ENCODE measurements around the gene SEMA6B. TPM values are rescaled to one million over a fixed set of nuclear protein-coding genes. Genes with fewer than 3 reads are reported as not detected.

The SEMA6B gene
- 38.4 and 38.7 TPM in 2 replicates for total RNA-seq (2021)
- long read RNA-seq, partial matches to known transcripts = 0 of 2 reads
- long read RNA-seq, other reads (novel, unspliced or antisense) = 2 of 2 reads

- Mint-ChIP-seq H3K27ac (peak within 1 kb of the TSS in 1 of 3 experiments; percentile 52; a peak in 2 of 7 replicates), H3K36me3 (ENCODE audit: insufficient read depth in 1 of 3, low read depth in 3 of 3) (peaks cover 10 to 16% (median 11%) of the 10 kb centered on the region in 3 experiments), H3K27me3 (ENCODE audit: low read depth) (peaks cover 2% of the 10 kb centered on the region; the same call in 1 of the 2 replicates), H3K4me1 (peaks cover 9 to 18% of the 10 kb centered on the region in 2 experiments), H3K4me3 (no peak within 1 kb of the TSS), H3K9me3 (no peaks in the 10 kb centered on the region)
- H3K79me1 ChIP-seq (ENCODE audit: insufficient read depth, low read depth, low read length, poor library complexity, severe bottlenecking) = no peaks in the 10 kb centered on the region
- no peak within 1 kb of the TSS for H2BK120ac ChIP-seq (ENCODE audit: low read depth, low read length, poor library complexity, severe bottlenecking)
- H4K5ac ChIP-seq (ENCODE audit: insufficient read length, low read depth, low read length) = no peak within 1 kb of the TSS
- H3K4me2 ChIP-seq (ENCODE audit: insufficient read depth, insufficient read length, low read length) = no peak within 1 kb of the TSS
- WGBS (ENCODE audit: extremely low coverage, insufficient read length, low lambda C conversion rate) = no CpG with 5 or more reads among the region's 13 CpGs
- no peaks in the 10 kb centered on the region for H3K79me2 ChIP-seq (ENCODE audit: insufficient read depth, low read length)
- H3K23ac ChIP-seq (ENCODE audit: insufficient read length, low read depth, low read length) = no peak within 1 kb of the TSS
- H3K18ac ChIP-seq (ENCODE audit: insufficient read length, low read depth, low read length) = no peak within 1 kb of the TSS
- H2BK15ac ChIP-seq (ENCODE audit: low read depth, low read length) = no peak within 1 kb of the TSS
- no peak within 1 kb of the TSS for H3K4ac ChIP-seq (ENCODE audit: low read depth, low read length)
- H3K56ac ChIP-seq (ENCODE audit: insufficient read length, low read depth, low read length) = no peak within 1 kb of the TSS
- no peak within 1 kb of the TSS for H3T11ph ChIP-seq (ENCODE audit: low read length)
- TF ChIP-seq CTCF (conservative IDR thresholded peaks at IDR 0.05) = no peak
- H4K8ac ChIP-seq (replicated peaks; ENCODE audit: insufficient read length, low read depth, low read length) = no peak within 1 kb of the TSS
- H3K9ac ChIP-seq (ENCODE audit: extremely low read depth, insufficient read length, low read length) = no peak within 1 kb of the TSS
- DNase-seq = no peak
- no peak within 1 kb of the TSS for H2AFZ ChIP-seq (ENCODE audit: low read length)
- no peak within 1 kb of the TSS for H2AK5ac ChIP-seq (ENCODE audit: insufficient read length, low read length)
- H2BK5ac ChIP-seq (ENCODE audit: insufficient read length, low read length) = no peak within 1 kb of the TSS
- H2BK20ac ChIP-seq (ENCODE audit: low read depth, low read length, poor library complexity, severe bottlenecking) = no peak within 1 kb of the TSS
- H3K14ac ChIP-seq (ENCODE audit: insufficient read depth, low read length) = no peak within 1 kb of the TSS
- no peaks in the 10 kb centered on the region for H3K9me3 ChIP-seq (ENCODE audit: control insufficient read depth, low read depth, low read length)
- no peaks in the 10 kb centered on the region for H3K27me3 ChIP-seq (ENCODE audit: insufficient read depth, low read length)
- no peak within 1 kb of the TSS for H4K91ac ChIP-seq (ENCODE audit: insufficient read length, low read depth, low read length)
- H4K20me1 ChIP-seq (ENCODE audit: control insufficient read depth, insufficient read depth, insufficient read length) = peaks cover 6% of the 10 kb centered on the region
- H3K4me1 ChIP-seq (ENCODE audit: insufficient read depth, low read length) = no peaks in the 10 kb centered on the region; the same call in 1 of the 2 replicates
- no peak within 1 kb of the TSS for H3K27ac ChIP-seq (ENCODE audit: insufficient read length, low read depth, low read length)
- no peak within 1 kb of the TSS for H2BK12ac ChIP-seq (ENCODE audit: insufficient read length, low read depth, low read length)
- no peaks in the 10 kb centered on the region for H3K23me2 ChIP-seq (ENCODE audit: insufficient read length, low read depth, low read length, poor library complexity, severe bottlenecking)
Observed at GRCh38 chr19:4559569-4559968, at the start of gene SEMA6B. TSS of gene SEMA6B (minus strand) at chr19:4559684. CDS start at chr19:4558457, 1,227 bp downstream.

Data from H9 (cell line).